ENCODE measurements around the gene FAM237B. TPM values are rescaled to one million over a fixed set of nuclear protein-coding genes. Genes with fewer than 3 reads are reported as not detected.

FAM237B gene
- total RNA-seq, 1 experiment from 2014 or later: not detected

DNA sequence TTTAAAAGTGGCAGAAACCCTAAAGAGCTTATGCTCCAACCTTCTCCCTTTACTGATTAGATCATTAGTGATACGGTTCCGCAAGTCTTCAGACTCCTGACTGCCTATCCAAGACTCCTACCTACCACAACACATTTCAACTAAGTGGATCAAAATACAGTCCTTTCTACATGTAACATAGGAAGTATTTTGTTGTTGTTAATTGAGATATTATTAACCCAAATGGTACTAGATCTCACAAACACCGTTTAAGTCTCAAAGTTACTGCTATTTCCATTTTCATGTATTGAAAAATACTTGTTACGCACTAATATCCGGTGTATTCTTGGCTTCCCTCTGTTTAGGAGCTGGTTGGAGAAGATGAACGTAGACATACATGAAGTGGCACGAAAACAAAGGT is 1.1 kb downstream of the FAM237B start:
- CTCF ChIA-PET: no interaction called here
- POLR2A ChIA-PET (ENCODE audit: low non-redundant PET): no interaction called here
- no peaks in the 10 kb centered on the region for H3K36me3 ChIP-seq (ENCODE audit: insufficient read depth, low read length, poor library complexity, severe bottlenecking)
- H3K27ac ChIP-seq (ENCODE audit: low read depth, low read length, poor library complexity, severe bottlenecking): no peak overlapping the region
- no peak for TF ChIP-seq EZH2 (IDR thresholded peaks at IDR 0.05; ENCODE audit: borderline replicate concordance, low read depth, low read length, poor library complexity, severe bottlenecking)
- TF ChIP-seq, protein P1, sequence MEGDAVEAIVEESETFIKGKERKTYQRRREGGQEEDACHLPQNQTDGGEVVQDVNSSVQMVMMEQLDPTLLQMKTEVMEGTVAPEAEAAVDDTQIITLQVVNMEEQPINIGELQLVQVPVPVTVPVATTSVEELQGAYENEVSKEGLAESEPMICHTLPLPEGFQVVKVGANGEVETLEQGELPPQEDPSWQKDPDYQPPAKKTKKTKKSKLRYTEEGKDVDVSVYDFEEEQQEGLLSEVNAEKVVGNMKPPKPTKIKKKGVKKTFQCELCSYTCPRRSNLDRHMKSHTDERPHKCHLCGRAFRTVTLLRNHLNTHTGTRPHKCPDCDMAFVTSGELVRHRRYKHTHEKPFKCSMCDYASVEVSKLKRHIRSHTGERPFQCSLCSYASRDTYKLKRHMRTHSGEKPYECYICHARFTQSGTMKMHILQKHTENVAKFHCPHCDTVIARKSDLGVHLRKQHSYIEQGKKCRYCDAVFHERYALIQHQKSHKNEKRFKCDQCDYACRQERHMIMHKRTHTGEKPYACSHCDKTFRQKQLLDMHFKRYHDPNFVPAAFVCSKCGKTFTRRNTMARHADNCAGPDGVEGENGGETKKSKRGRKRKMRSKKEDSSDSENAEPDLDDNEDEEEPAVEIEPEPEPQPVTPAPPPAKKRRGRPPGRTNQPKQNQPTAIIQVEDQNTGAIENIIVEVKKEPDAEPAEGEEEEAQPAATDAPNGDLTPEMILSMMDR (conservative IDR thresholded peaks at IDR 0.05; ENCODE audit: low read depth, low read length): no peak
- DNase-seq (ENCODE audit: low spot score): no peak
- H3K9me3 ChIP-seq (ENCODE audit: low read depth, low read length, poor library complexity, severe bottlenecking): no peaks in the 10 kb centered on the region
- no peaks in the 10 kb centered on the region for H3K4me1 ChIP-seq (ENCODE audit: insufficient read depth, low read length, poor library complexity, severe bottlenecking)
- peaks cover 20% of the 10 kb centered on the region for H3K27me3 ChIP-seq (replicated peaks; ENCODE audit: insufficient read depth, low read depth, low read length, poor library complexity)
- intact Hi-C loops (cut with micrococcal nuclease; ENCODE audit: unreplicated experiment): no loop called here
- no TSS peak for BruUV-seq (replicated peaks)
- no peak overlapping the region for H3K4me3 ChIP-seq (ENCODE audit: low read depth, low read length, poor library complexity, severe bottlenecking)

DNA sequence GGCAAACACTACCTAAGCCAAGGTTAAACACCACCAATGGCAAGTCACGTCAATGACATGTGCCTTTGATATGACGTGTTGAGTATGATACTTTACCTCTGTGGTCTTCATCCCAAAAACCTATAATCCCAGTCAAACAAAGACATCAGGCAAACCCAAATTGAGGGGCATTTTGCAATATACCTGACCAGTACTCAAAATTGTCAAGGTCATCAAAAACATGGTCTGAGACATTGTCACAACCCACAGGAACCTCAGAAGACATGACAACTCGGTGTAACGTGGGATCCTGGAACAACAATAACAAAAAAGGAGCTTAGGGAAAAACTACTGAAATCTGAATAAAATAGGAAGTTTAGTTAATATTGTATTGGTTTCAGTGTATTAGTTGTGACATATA is 7.2 kb downstream of the FAM237B start:
- intact Hi-C loops (cut with micrococcal nuclease; ENCODE audit: unreplicated experiment): loop anchor here (2.0 kb wide), 1 partner anchor 113 kb away; no protein-coding TSS in a partner anchor
- ChIA-PET CTCF (no interaction called here), POLR2A (ENCODE audit: low non-redundant PET) (no interaction called here)
- no peaks in the 10 kb centered on the region for H3K4me1 ChIP-seq (ENCODE audit: insufficient read depth, low read length, poor library complexity, severe bottlenecking)
- H3K27ac ChIP-seq (ENCODE audit: low read depth, low read length, poor library complexity, severe bottlenecking): no peak overlapping the region
- BruUV-seq (replicated peaks): no TSS peak
- no peaks in the 10 kb centered on the region for H3K36me3 ChIP-seq (ENCODE audit: insufficient read depth, low read length, poor library complexity, severe bottlenecking)
- no peak for TF ChIP-seq EZH2 (IDR thresholded peaks at IDR 0.05; ENCODE audit: borderline replicate concordance, low read depth, low read length, poor library complexity, severe bottlenecking)
- TF ChIP-seq, protein P1 (conservative IDR thresholded peaks at IDR 0.05; ENCODE audit: low read depth, low read length): no peak
- H3K4me3 ChIP-seq (ENCODE audit: low read depth, low read length, poor library complexity, severe bottlenecking): no peak overlapping the region
- DNase-seq (ENCODE audit: low spot score): no peak
- H3K9me3 ChIP-seq (ENCODE audit: low read depth, low read length, poor library complexity, severe bottlenecking): no peaks in the 10 kb centered on the region
- H3K27me3 ChIP-seq (replicated peaks; ENCODE audit: insufficient read depth, low read depth, low read length, poor library complexity): no peaks in the 10 kb centered on the region

DNA sequence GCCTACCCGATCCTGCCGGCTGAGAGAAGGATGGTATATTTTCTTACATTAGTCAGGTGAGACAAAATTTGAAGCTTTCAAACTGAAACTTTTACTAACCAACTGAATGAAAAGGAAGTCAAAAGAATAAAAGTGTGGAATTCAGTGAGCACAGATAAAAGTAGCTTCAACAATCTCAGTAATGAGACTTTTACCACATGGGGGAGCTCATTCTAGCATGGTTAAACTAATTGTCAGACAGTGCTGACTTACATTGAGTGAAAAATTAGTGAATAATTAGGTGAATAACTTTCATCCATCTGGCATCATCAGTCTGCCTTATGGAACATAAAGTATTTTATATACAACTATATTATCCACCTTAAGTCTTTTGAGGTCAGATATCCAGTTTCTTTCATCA is 8.4 kb downstream of the FAM237B start:
- Histone ChIP-seq H3K27ac (ENCODE audit: low read depth, low read length, poor library complexity, severe bottlenecking) (no peak overlapping the region), H3K9me3 (ENCODE audit: low read depth, low read length, poor library complexity, severe bottlenecking) (no peaks in the 10 kb centered on the region), H3K4me1 (ENCODE audit: insufficient read depth, low read length, poor library complexity, severe bottlenecking) (no peaks in the 10 kb centered on the region), H3K27me3 (replicated peaks; ENCODE audit: insufficient read depth, low read depth, low read length, poor library complexity) (no peaks in the 10 kb centered on the region), H3K36me3 (ENCODE audit: insufficient read depth, low read length, poor library complexity, severe bottlenecking) (no peaks in the 10 kb centered on the region), H3K4me3 (ENCODE audit: low read depth, low read length, poor library complexity, severe bottlenecking) (no peak overlapping the region)
- CTCF ChIA-PET: interaction anchor here (0.7 to 1.4 kb wide), 5 partner anchors 9 to 722 kb away, joined by 3 to 9 read pairs (median 3); no protein-coding TSS in a partner anchor
- peak; percentile 26 for DNase-seq (ENCODE audit: low spot score)
- POLR2A ChIA-PET (ENCODE audit: low non-redundant PET): no interaction called here
- intact Hi-C loops (cut with micrococcal nuclease; ENCODE audit: unreplicated experiment): loop anchor here (2.0 kb wide), 1 partner anchor 114 kb away; no protein-coding TSS in a partner anchor
- BruUV-seq (replicated peaks): no TSS peak
- TF ChIP-seq, protein P1 (conservative IDR thresholded peaks at IDR 0.05; ENCODE audit: low read depth, low read length): peak; percentile 58
- no peak for TF ChIP-seq EZH2 (IDR thresholded peaks at IDR 0.05; ENCODE audit: borderline replicate concordance, low read depth, low read length, poor library complexity, severe bottlenecking)
